GM18858 (cell line): ENCODE measurements around the gene NDUFS6.
"Not testable (repeated sequence)": the region's sequence is repeated elsewhere in the genome, so short reads cannot be mapped to it uniquely, and the experiment has no call there.

Experiments used
- ATAC-seq: cut with Tn5 transposase; IDR thresholded peaks from one replicate; pipeline ENCODE4 v1.9.1; 2021; ENCODE audit not compliant: unreplicated experiment

The NDUFS6 gene

DNA sequence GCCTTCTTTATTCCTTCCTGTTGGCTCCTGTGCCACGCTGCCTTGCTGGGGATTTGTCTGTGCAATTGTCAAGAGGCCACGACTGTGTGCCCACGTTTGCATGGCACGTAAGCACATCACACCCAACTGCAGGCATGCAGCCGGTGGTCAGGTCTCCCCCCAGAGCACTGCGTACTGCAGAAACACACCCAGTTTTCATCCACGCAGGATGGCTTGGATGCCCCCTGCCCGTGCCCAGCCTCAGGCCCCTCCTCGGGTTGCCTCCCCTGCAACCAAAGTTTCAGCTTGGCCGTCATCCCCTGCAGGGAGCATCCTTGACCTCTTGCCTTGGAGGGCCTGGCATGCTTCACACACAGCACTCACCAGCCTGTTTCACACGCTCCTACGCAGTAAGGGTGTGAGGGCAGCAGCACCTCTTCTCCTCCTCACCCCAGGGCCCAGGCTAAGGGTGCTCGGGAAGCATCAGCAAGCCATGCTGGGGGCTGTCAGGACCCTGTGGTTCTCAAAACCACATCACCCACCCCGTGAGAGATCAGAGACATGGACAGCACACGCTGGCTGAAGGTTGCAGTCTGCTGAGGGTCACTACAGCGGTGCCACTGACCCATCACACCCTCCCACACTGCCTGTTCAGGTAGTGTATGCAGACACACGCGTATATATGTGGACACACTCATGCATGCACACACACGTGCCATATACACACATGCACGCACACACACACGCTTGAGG is 4.7 kb upstream of the NDUFS6 start:
- no peak for ATAC-seq

DNA sequence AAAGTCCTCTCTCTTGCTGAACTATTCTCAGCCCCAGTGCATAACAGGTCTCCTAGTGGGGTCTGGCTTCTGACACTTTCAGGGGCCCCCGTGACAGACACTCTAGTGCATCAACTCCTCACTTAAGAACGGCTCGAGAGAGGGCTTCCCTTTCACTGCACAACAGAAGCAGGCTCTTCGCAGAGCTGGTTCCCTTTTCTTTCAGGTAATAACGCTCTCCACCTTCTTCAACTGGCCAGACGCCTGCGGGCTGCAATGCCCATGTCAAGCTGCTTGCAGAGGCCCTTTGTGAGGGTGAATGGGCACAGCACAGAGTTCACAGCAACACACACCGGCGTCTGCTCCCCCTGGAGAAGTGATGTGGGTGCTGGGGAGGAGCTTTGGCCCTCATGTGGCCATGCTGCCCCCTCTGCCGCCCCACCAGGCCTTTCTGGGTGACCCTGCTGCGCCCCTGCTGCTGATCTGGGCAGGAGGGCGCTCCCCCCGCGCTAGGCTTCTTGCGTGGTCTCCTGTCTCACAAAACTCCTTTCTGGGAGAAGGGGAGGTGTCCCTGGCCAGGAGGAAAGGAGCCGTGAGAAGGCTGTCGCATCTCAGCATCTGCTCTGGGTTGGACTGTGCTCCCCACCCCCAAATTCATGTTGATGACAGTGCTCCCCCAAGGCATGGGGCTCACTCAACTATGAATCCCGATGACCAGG is 4.0 kb upstream of the NDUFS6 start:
- no peak for ATAC-seq

DNA sequence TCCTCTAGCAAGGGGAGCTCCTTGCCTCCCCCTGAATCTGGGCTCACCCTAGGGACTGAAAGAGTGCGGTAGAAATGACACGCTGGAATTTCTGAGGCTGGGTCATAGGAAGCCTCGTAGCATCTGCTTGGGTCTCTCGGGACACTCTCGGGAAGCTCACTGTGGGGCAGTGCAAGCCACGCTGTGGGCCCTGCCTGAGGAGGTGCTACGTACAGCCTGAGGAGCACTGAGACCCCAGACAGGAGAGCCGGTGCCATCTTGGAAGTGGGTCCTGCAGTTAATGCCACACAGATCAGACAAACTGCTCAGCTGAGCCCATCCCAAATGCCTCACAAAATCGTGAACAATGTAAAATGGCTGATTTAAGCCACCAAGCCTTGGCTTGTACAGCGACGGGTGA is 3.4 kb upstream of the NDUFS6 start:
- no peak for ATAC-seq

DNA sequence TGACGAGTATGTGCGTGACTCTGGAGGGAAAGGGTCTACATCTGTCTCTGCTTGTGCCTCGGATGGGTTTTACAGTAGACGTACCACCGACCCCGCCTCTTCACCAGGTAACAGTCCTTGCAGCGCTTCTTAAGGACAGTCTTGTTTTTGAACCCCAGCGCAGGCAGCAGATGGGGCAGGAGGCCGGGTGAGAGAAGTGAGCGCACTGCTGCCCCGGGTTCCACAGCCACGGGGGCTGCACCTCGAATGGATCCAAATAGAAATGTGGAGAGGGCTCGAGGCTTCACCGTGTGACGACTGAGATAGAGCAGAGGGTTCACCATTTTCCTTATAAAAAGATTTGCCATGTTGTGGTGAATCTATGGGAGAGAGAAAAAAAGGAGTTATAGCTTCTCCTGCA is 2.6 kb upstream of the NDUFS6 start:
- not testable (repeated sequence) for ATAC-seq

DNA sequence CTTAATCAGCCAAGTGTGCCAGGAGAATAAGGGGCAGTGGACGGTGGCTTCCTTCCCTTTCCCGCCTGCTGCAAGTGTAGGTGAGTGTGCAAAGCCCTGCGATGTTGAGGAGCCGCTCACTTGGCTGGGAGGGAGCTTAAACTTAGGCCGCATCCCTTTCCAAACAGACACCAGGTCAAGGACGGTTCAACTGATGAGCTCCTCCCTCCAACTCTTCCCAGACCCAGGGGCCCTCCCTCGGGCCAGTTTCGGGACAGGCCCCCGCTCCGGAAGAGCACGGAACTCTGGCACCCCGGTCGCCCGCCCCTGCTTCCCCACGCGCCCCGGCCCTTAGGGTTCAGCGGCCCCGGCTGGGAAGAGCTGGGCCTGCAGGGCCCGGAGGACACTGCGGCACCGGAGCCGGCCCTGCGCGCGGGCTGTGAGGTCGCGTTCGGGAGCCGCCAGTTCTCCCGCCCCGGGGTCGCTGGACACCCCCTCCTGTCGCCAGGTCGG is 2.1 kb upstream of the NDUFS6 start:
- ATAC-seq: peak; percentile 14

DNA sequence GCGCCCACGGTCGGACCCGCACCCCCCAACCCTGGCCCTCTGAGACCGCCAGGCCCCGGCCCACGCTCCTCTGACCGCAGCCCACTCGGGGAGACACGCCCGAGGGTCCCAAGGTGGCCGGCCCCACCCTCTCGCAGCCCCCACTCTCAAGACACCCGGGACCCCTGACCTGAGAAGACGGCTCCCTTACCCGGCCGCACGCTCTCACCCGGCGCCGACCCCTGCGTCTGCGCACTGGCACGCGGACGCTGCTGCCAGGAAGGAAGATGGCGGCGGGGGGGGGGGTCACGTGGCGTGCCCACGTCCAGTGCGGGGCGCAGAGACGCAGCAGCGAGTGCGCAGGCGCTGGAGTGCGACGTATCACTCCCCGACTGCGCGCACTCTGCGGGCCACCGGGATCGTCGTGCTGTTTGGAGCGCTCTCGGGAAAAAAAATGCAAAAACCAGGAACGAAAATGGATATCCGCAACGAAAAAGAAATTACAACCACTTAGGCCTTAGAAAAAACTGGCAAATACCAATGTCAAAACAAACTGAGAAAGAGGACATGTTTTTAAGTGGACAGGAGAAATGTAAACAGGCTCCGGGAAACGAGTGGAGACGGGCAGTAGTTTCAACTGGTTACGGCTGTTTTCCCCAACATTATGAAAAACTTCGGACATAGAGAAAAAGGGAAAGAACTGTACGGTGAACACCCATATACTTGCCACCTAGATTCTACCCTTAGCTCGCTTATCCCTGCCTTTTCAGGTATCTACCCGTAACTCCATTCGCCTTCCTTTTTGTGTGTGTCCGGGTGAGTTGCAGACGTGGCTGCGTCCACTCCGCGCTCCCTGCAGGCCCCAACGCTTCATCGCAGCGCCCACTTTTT is 1.4 kb upstream of the NDUFS6 start, which contains the start of gene MRPL36:
MRPL36 (minus strand) TSS at position 236 of the 870 bp plus-strand sequence. CDS start 902 bp downstream, outside the sequence.
- ATAC-seq: peak; percentile 43

DNA sequence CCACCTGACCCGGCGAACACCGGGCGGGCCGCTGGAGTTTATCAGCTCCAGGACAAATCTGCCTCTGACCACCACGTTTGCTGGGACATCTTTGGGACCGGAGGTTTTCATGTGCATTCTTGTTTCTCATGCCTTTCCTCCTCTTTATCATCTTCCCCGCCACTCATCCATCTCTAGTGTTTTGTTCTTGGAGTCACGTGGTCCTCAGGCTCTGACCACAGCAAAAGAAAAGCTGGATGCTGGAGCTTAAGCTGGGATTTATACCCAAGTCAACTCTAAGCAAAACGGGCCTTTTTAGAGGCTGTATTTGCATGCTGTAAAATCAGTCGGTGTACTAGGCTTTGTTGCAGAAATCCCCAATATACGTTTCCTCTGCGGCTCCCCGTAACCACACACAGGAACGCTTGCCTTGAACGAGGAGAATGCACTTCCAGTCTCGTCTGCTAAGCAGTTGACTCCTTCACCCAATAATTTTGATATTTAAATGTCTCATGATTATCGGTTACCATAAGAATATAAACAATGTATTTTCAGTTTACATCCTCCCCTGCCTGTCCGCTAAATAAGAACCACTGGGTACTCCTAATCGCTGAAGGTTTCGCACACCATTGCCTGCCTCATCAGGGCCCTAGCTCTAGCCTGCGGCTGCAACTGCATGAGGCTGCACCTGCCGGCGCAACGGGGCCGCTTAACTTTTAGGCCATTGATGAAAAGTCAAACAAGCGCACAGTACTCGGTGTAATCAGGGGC is 560 bp upstream of the NDUFS6 start:
- ATAC-seq: peak; percentile 23

DNA sequence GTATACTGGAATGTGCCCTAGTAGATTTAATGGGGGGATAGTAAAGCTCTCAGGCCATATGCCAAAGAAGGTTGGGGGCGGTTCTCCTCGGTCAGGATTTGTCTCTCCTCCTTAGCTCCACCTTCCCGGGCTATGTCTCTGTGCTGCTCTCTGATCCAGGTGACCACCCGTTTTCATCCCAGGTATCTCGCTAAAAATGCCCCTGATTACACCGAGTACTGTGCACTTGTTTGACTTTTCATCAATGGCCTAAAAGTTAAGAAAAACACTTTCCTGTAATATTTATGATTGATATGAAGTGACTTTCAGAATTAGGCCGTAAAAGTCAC is 724 bp downstream of the NDUFS6 start:
- no peak for ATAC-seq

DNA sequence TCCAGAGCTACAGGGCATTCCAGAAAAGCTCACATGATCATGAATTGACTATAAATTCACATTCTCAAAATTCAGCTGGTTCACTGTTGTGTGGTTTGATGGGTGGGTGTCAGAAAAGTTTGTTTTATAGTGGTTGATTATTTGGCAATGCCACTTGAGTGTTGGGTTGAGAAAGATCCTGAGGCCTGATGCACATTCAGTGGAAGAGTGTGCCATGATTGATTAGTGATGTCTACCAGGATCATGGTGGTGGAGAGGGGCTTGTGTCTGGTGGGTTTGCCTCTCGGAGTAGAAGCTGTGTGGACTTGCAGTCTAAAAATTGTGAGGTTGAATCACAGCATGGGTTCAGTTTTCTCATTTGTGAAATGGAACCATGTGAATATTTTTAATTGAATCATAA is 2.0 kb downstream of the NDUFS6 start:
- ATAC-seq: no peak

DNA sequence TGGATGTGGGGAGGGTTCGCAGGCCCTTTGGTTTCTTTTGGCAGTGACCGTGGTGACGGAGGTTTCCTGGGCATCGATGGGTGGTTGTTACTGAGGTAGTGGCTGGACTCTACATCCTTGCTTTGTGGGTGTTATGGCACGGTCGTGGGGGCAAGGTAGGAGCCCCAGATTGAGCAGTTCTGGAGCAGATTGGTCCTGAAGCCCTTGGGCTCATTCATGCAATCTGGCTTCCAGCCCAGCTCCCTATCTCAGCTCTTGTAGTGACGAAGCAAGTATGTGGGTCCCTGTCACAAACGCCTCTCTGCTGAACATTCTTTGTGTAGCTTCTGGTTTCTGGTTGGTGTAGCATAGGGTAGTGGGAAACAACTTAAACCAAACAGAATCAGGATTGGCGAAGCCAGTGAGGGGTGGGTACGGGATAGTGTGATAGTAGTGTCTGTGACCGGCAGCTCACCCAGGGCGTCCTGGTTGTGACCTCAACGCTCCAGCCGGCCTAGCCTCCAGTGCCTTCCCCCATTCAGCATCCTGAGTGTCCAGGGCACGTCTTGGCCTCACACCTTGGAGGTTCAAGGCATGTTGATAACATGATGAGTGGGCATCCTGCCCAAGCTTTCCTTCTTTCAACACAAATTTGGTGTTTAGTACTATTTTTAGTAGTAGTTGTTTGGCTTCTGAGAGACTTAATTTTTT is 2.9 kb downstream of the NDUFS6 start:
- ATAC-seq: no peak

DNA sequence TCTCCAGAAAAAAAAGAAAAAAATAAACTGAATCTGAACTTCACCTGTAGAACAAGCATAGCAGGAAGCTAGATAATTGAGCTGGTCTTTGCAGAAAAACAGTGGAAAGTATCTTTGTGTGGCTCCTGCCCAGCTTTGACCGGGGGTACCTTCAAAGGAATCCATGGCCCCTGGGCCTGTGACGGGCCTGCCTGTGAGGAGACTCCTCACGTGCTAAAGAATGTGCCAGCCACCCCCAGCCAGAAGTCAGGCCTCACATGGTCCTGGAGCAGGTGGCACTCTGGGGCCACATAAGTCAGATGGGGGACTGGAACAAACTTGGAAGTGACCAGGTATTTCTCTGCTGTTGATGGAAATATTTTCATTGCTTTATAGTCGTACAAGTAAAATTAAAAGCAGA is 4.1 kb downstream of the NDUFS6 start:
- no peak for ATAC-seq

DNA sequence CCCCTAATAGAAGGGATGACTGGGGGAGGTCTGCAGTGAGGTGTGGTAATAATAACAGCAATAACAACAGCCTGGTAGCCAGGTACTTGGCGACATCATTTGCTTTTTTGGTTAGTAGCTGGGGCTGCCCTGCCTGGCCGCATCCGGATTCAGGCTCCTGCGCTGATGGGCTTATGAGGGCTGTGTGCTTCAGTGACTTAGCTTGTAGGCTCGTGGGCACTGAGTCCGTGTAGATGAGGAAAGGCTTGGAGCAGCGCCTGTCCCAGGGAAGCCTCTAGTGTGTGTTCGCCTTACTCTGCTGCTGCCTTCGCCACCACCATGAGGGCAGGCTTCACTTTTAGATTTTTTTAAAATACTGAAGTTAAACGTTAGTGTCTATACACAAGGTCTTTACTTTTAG is 4.5 kb downstream of the NDUFS6 start:
- ATAC-seq: no peak

DNA sequence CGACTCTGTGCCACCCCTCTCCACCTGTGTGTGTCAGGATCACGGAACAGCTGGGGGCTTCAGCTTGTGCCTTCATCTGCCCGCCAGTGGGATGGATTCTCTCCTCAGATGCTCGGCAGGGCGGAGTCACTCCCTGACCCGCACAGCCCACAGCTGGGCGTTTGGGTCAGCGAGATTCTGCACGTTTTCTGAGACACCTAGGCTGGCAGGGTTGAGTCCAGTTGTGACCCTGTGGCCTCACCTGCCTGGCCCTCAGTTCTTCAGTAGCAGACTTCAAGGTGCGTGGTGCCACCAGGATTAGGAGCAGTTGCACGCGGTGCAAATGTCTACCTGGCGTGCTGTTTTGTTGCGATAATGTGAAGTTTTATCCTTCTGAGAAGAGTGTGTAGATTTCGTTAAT is 5.0 kb downstream of the NDUFS6 start:
- ATAC-seq: no peak

DNA sequence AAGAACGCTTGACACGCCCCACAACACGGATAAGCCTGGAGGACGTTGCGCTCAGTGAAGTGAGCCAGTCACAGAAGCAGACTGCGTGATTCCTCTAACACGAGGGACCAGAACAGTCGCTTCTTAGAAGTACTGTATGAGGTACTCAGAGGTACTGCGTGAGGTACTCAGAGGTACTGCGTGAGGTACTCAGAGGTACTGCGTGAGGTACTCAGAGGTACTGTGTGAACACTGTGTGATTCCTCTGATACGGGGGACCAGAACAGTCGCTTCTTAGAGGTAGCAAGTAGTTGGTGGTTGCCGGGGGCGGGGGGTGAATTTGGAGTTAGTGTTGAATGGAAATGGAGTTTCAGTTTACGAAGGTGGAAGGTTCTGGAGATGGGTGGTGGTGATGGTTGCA is 5.8 kb downstream of the NDUFS6 start:
- ATAC-seq: no peak

DNA sequence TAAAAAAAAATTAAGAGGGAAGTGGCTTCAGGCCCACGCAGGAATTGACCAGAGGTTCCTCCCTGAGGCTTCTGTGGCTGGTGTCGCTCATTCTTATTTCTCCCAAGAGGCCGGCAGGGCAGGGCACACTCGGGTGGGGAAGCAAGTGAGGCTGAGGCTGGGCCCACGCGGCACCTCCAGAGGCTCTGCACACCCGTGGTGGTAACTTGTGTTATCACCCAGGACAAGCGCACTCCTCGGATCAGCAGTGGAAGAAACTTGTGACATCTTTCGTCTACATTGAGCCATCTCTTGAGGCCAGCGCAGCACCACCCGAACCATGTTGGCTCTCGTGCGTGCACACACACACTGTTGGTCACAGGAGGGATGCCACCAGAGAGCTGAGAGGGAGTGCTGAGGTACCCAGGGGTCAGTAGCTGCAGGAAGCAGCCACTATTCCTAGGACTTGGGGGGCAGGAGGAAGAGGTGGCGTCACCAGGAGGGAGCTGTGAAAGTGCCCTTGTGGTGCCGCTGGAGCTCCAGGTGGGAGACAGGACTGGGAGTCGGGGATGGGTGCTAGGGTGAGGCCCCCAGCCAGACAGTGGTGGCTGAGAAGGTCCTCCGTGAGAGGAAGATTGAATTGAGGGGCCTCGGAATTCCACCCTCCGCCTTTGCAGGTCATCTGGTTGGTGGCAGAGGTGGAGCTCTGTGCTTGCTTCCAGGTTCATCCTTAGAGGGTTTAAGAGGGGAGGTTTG is 6.4 kb downstream of the NDUFS6 start:
- ATAC-seq: no peak

DNA sequence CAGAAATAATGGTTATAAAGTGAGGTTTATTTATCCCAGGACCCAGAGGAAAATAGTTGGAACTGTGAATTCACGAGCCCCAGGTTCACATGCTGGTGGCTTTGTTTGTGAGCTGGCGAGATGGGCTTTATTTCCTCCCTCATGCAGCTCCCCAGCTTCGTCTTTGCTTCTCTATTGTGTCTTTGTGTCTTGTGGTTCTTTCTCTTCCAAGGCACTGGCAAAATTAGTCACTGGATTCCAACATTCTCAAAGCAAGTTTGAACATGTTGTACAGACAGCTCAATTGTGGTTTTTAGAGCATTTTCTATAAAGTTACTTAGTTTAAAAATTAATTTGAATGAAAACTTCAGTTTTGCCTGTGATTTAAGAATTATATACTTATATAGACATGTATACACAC is 7.2 kb downstream of the NDUFS6 start:
- no peak for ATAC-seq

DNA sequence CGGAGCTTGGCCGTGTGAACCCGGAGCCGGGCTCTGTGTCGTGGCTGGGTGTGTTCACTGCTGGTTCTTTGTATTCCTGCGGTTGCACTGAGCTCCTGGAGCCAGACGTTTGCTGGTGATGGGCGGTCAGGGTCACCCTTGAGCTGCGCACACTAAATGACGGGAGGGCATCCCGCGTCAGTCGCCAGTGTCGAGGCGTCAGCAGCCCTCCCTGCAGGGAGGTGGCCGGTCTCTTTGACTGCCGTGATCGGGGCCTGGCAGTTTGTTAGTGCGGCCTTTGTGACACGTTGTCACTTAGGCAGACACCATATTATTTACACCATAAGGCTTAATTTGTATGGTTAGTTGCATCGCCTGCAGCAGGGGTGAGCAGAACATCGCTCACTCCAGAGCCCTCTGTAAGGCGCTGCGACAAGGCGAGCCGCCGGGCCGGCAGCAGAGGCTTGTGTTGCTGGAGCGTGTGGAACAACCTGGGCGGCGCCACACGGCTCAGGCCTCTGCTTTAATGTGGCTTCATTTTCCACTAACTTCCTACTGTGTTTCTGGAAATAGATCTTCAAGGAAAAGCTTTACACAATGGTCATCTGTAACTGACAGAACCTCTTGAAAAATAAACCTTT is 8.3 kb downstream of the NDUFS6 start:
- ATAC-seq: no peak

DNA sequence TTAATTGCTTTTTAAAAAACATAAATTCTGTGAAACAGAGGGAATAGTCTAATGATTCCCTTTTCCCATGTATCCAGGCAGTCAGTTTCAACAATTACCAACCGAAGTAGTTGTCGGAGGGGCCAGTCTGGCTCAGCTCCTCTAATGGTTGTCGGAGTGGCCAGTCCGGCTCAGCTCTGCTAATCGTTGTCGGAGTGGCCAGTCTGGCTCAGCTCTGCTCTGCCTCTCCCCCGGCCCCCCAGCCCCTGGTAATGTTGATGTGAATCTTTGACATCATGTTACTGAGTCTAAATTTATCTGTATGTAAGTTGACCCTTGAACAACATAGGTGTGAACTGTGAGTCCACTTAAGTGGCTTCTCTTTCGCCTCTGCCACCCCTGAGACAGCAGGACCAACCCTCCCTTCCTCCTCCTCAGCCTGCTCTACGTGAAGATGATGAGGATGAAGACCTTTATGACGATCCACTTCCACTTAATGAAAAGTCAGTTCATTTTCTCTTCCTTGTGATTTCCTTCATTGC is 9.4 kb downstream of the NDUFS6 start:
- ATAC-seq: no peak
